ENCODE measurements around the gene GPR37L1.

- no peak for TF ChIP-seq CTCF (IDR thresholded peaks at IDR 0.05)
- TF ChIP-seq EP300 (IDR thresholded peaks at IDR 0.05) = no peak
- TF ChIP-seq POLR2A (IDR thresholded peaks at IDR 0.05) = no peak
- no peak for TF ChIP-seq POLR2AphosphoS5 (IDR thresholded peaks at IDR 0.05)
Measured at GRCh38 chr1:202157945-202158344, 35.2 kb downstream of the GPR37L1 start.
